Stomach (tissue), 4 donors: Measurements from ENCODE around the gene DPH7.
"Not testable (repeated sequence)": the region's sequence is repeated elsewhere in the genome, so short reads cannot be mapped to it uniquely, and the experiment has no call there.

ENCODE experiments used
- EP300 ChIP-seq: sonication (generic); formaldehyde crosslinking; IDR thresholded peaks from one replicate; pipeline ENCODE4 v1.6.1; 2017; ENCODE audit warnings: antibody characterized with exemption
- POLR2A ChIP-seq, 4 donors: fragments of 450-650 bp; IDR thresholded peaks; one replicate each; pipeline ENCODE4 v1.6.1; 2016; ENCODE audit warnings: antibody characterized with exemption in 4 of 4, control low read depth in 2 of 4, mild to moderate bottlenecking in 1 of 4, moderate library complexity in 1 of 4
- POLR2AphosphoS5 ChIP-seq, 3 donors: sonication (generic); formaldehyde crosslinking; IDR thresholded peaks; one replicate each; pipeline ENCODE4 v1.6.1; 2016; ENCODE audit warnings: antibody characterized with exemption in 3 of 3
- TF ChIP-seq, protein P1 (sequence below), 7 experiments: fragments of 450-650 bp in 4 of 7; fragments of 200-600 bp in 3 of 7; sonication (generic) in 3 of 7; IDR thresholded peaks; one replicate each; pipeline ENCODE4 v1.5.1; 2016 to 2019; ENCODE audit warnings: antibody characterized with exemption in 7 of 7, control low read depth in 2 of 7, mild to moderate bottlenecking in 1 of 7

DNA sequence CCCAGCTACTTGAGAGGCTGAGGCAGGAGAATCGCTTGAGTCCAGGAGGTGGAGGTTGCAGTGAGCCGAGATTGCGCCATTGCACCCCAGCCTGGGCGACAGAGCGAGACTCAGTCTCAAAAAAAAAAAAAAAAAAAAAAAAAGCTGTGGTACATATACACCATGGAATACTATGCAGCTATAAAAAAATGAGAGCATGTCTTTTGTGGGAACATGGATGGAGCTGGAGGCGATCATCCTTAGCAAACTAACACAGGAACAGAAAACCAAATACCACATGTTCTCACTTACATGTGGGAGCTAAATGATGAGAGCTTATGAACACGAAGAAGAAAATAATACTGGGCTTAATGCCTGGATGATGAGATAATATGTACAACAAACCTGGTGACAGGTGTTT, 17.9 kb upstream of the DPH7 start:
- TF ChIP-seq, protein P1, sequence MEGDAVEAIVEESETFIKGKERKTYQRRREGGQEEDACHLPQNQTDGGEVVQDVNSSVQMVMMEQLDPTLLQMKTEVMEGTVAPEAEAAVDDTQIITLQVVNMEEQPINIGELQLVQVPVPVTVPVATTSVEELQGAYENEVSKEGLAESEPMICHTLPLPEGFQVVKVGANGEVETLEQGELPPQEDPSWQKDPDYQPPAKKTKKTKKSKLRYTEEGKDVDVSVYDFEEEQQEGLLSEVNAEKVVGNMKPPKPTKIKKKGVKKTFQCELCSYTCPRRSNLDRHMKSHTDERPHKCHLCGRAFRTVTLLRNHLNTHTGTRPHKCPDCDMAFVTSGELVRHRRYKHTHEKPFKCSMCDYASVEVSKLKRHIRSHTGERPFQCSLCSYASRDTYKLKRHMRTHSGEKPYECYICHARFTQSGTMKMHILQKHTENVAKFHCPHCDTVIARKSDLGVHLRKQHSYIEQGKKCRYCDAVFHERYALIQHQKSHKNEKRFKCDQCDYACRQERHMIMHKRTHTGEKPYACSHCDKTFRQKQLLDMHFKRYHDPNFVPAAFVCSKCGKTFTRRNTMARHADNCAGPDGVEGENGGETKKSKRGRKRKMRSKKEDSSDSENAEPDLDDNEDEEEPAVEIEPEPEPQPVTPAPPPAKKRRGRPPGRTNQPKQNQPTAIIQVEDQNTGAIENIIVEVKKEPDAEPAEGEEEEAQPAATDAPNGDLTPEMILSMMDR (IDR thresholded peaks at IDR 0.05), result not testable (repeated sequence)
- not testable (repeated sequence) for TF ChIP-seq POLR2A (IDR thresholded peaks at IDR 0.05); EP300; POLR2AphosphoS5 (IDR thresholded peaks at IDR 0.05)
